Measurements from ENCODE around the gene SRMS.

The SRMS gene

GRCh38 chr20:63498960-63499337, 48.6 kb downstream of the SRMS start, which contains the start of gene EEF1A2:
Gene EEF1A2, minus strand, starts transcription at chr20:63499083. Its CDS starts 1,320 bp downstream, at chr20:63497763.
- DNase-seq = peak; percentile 43

GRCh38 chr20:63497946-63498935, 49.3 kb downstream of the SRMS start:
- DNase-seq = peak; percentile 19

GRCh38 chr20:63497138-63497945, 50.2 kb downstream of the SRMS start:
- no peak for DNase-seq

GRCh38 chr20:63496596-63497120, 50.9 kb downstream of the SRMS start:
- DNase-seq = no peak

GRCh38 chr20:63495741-63496595, 51.6 kb downstream of the SRMS start:
- peak; percentile 31 for DNase-seq

GRCh38 chr20:63495167-63495720, 52.3 kb downstream of the SRMS start:
- DNase-seq = no peak

- no peak for DNase-seq
Observed at GRCh38 chr20:63494420-63495166, 53.0 kb downstream of the SRMS start.

- no peak for DNase-seq
Observed at GRCh38 chr20:63494084-63494419, 53.5 kb downstream of the SRMS start.

- DNase-seq = no peak
Observed at GRCh38 chr20:63493563-63494020, 54.0 kb downstream of the SRMS start.

GRCh38 chr20:63492982-63493381, 54.6 kb downstream of the SRMS start:
- DNase-seq = no peak

GRCh38 chr20:63492518-63492917, 55.0 kb downstream of the SRMS start:
- no peak for DNase-seq

- DNase-seq = no peak
Observed at GRCh38 chr20:63491635-63492230, 55.8 kb downstream of the SRMS start.

- DNase-seq = no peak
Observed at GRCh38 chr20:63491078-63491477, 56.5 kb downstream of the SRMS start.
